Endothelial cell of umbilical vein (primary cell): Measurements from ENCODE around the gene WDFY2.

Experiments
- EZH2 ChIP-seq: IDR thresholded peaks from 2 replicates; pipeline ENCODE4 v1.6.1; 2012; ENCODE audit warnings: borderline replicate concordance, low read depth, mild to moderate bottlenecking, moderate library complexity, low read length, inconsistent platforms; ENCODE audit not compliant: severe bottlenecking
- POLR2A ChIP-seq: IDR thresholded peaks from 2 replicates; pipeline ENCODE4 v1.6.1; 2012; ENCODE audit warnings: low read depth, mild to moderate bottlenecking, control low read depth, low read length
- POLR2AphosphoS5 ChIP-seq: IDR thresholded peaks from 2 replicates; pipeline ENCODE4 v1.6.1; 2012; ENCODE audit warnings: low read depth, mild to moderate bottlenecking, control low read depth, low read length, moderate library complexity; ENCODE audit not compliant: insufficient read depth
- TF ChIP-seq, protein P1 (sequence below), 2 donors: IDR thresholded peaks; 1 replicate in 1 of 2; 2 replicates in 1 of 2; pipeline ENCODE4 v1.5.1; 2011; ENCODE audit warnings: low read length in 2 of 2, mild to moderate bottlenecking in 2 of 2, moderate library complexity in 2 of 2, control low read depth in 1 of 2, inconsistent platforms in 1 of 2, low read depth in 1 of 2; ENCODE audit not compliant: insufficient read depth in 1 of 2; ENCODE audit errors: extremely low read depth in 1 of 2
- TF ChIP-seq, protein P2 (sequence below): IDR thresholded peaks from 2 replicates; pipeline ENCODE4 v1.6.1; 2011; ENCODE audit not compliant: insufficient read depth, insufficient read length

DNA sequence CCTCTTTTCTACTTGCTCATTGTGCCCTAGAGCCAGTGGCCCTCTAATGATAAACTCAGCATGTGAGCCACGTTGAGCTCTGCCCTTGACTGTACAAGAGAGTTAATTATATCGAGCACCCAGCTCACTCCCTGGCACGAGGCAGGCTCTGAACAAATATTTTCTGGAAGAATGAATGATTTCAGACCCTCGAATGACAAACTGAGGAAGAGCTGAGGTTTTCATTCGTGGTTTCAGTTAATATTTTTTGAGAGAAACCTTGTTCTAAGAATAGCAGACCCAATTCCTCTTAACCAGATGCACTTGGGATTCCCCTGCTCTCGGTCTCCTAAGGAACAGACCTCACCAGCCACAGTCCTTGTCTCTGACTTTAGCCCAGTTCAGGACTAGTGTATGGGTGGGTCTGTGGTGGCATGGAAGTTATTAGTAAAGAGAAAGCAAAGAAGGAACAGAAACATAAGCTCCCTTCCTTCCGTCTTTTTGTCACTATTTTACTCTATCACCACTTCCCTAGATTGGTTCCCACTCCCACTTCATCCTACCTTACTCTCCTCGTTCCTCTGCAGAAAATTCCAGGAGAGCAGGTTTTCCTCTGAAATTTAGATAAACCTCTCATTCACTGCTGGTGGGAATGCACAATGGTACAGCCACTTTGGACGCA is 22.1 kb upstream of the WDFY2 start:
- no peak for TF ChIP-seq POLR2AphosphoS5
- TF ChIP-seq, protein P1, sequence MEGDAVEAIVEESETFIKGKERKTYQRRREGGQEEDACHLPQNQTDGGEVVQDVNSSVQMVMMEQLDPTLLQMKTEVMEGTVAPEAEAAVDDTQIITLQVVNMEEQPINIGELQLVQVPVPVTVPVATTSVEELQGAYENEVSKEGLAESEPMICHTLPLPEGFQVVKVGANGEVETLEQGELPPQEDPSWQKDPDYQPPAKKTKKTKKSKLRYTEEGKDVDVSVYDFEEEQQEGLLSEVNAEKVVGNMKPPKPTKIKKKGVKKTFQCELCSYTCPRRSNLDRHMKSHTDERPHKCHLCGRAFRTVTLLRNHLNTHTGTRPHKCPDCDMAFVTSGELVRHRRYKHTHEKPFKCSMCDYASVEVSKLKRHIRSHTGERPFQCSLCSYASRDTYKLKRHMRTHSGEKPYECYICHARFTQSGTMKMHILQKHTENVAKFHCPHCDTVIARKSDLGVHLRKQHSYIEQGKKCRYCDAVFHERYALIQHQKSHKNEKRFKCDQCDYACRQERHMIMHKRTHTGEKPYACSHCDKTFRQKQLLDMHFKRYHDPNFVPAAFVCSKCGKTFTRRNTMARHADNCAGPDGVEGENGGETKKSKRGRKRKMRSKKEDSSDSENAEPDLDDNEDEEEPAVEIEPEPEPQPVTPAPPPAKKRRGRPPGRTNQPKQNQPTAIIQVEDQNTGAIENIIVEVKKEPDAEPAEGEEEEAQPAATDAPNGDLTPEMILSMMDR (IDR thresholded peaks at IDR 0.05; ENCODE audit: extremely low read depth in 1 of 2, insufficient read depth in 1 of 2, low read depth in 1 of 2, low read length in 2 of 2) = no peak
- TF ChIP-seq POLR2A = no peak
- TF ChIP-seq EZH2 = no peak
- TF ChIP-seq, protein P2, sequence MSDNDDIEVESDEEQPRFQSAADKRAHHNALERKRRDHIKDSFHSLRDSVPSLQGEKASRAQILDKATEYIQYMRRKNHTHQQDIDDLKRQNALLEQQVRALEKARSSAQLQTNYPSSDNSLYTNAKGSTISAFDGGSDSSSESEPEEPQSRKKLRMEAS = no peak
